ENCODE measurements around the gene S100A8.

- TF ChIP-seq, protein P1, sequence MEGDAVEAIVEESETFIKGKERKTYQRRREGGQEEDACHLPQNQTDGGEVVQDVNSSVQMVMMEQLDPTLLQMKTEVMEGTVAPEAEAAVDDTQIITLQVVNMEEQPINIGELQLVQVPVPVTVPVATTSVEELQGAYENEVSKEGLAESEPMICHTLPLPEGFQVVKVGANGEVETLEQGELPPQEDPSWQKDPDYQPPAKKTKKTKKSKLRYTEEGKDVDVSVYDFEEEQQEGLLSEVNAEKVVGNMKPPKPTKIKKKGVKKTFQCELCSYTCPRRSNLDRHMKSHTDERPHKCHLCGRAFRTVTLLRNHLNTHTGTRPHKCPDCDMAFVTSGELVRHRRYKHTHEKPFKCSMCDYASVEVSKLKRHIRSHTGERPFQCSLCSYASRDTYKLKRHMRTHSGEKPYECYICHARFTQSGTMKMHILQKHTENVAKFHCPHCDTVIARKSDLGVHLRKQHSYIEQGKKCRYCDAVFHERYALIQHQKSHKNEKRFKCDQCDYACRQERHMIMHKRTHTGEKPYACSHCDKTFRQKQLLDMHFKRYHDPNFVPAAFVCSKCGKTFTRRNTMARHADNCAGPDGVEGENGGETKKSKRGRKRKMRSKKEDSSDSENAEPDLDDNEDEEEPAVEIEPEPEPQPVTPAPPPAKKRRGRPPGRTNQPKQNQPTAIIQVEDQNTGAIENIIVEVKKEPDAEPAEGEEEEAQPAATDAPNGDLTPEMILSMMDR (optimal IDR thresholded peaks at IDR 0.05 in 1 of 3, IDR thresholded peaks at IDR 0.05 in 1 of 3, conservative IDR thresholded peaks at IDR 0.05 in 1 of 3; ENCODE audit: extremely low read depth in 1 of 3, insufficient read depth in 2 of 3, low read length in 3 of 3) = no peak
- no peak for TF ChIP-seq EZH2 (IDR thresholded peaks at IDR 0.05; ENCODE audit: low read length)
Observed at GRCh38 chr1:153341431-153341934, 49.4 kb downstream of the S100A8 start.

All from keratinocyte (primary cell).